IMR-90 (cell line): ENCODE results near the gene NCKAP5. TPM values are rescaled to one million over a fixed set of nuclear protein-coding genes. Genes with fewer than 3 reads are reported as not detected.

Source experiments
- ATAC-seq: fragments of 200-7000 bp; cut with Tn5 transposase; 2 replicates; pipeline ENCODE4 v1.9.1; 2020; ENCODE audit warnings: low read depth, mild to moderate bottlenecking, moderate library complexity
- BruUV-seq: library from RNA; stranded (reverse); fragments of 400-500 nt; replicated peaks from 2 replicates; lab custom pipeline; 2021; lab: Mats Ljungman, UMichigan
- CTCF ChIA-PET: fragments of 300-600 bp; formaldehyde crosslinking; extraction: SDS; loops from one replicate; lab custom pipeline; 2021; ENCODE audit warnings: antibody characterized with exemption; lab: Yijun Ruan, JAX
- POLR2A ChIA-PET: fragments of 300-600 bp; sonication (Branson Sonifier 250); formaldehyde crosslinking; loops from one replicate; lab custom pipeline; 2022; ENCODE audit warnings: antibody characterized with exemption; ENCODE audit not compliant: unreplicated experiment; lab: Charles Lee
- DNase-seq: peaks from one replicate; pipeline ENCODE4 v3.0.0; 2013
- H2AFZ ChIP-seq: replicated peaks from 2 replicates; pipeline ENCODE3; 2013; ENCODE audit warnings: low read length, mild to moderate bottlenecking; ENCODE audit not compliant: poor library complexity
- H2AK5ac ChIP-seq: 2 replicates; pipeline ENCODE4 v1.6.1; 2013; ENCODE audit warnings: low read depth, low read length, inconsistent platforms
- H2AK9ac ChIP-seq: replicated peaks from 2 replicates; pipeline ENCODE3; 2013; ENCODE audit warnings: mild to moderate bottlenecking, low read depth, low read length, moderate library complexity; ENCODE audit not compliant: poor library complexity
- H2BK120ac ChIP-seq: 2 replicates; pipeline ENCODE4 v1.6.1; 2013; ENCODE audit warnings: low read depth, low read length, inconsistent platforms
- H2BK15ac ChIP-seq: 3 replicates; pipeline ENCODE4 v1.6.1; 2013; ENCODE audit warnings: low read depth, low read length, inconsistent platforms
- H2BK20ac ChIP-seq: 2 replicates; pipeline ENCODE4 v1.6.1; 2013; ENCODE audit warnings: low read depth, mild to moderate bottlenecking, inconsistent platforms, low read length, moderate library complexity
- H2BK5ac ChIP-seq: 2 replicates; pipeline ENCODE4 v1.6.1; 2013; ENCODE audit warnings: mild to moderate bottlenecking, low read depth, low read length, inconsistent platforms; ENCODE audit not compliant: poor library complexity, severe bottlenecking
- H3K14ac ChIP-seq: replicated peaks from 2 replicates; pipeline ENCODE4 v1.6.1; 2013; ENCODE audit warnings: low read depth, low read length, inconsistent platforms
- H3K18ac ChIP-seq: 2 replicates; pipeline ENCODE4 v1.6.1; 2013; ENCODE audit warnings: low read depth, low read length, control low read depth
- H3K23ac ChIP-seq: 2 replicates; pipeline ENCODE4 v1.6.1; 2013; ENCODE audit warnings: low read depth, low read length, inconsistent platforms
- H3K27ac ChIP-seq: 2 replicates; pipeline ENCODE4 v1.5.1; 2013; ENCODE audit warnings: mild to moderate bottlenecking, control low read depth, low read length; ENCODE audit not compliant: insufficient read depth
- H3K27me3 ChIP-seq: 2 replicates; pipeline ENCODE4 v1.6.1; 2013; ENCODE audit warnings: low read length; ENCODE audit not compliant: control insufficient read depth, insufficient read depth
- H3K36me3 ChIP-seq: 2 replicates; pipeline ENCODE4 v1.6.1; 2013; ENCODE audit warnings: low read length, mixed read lengths; ENCODE audit not compliant: control insufficient read depth, insufficient read depth
- H3K4ac ChIP-seq: 2 replicates; pipeline ENCODE4 v1.6.1; 2013; ENCODE audit warnings: low read depth, low read length, inconsistent platforms
- H3K4me1 ChIP-seq: 2 replicates; pipeline ENCODE4 v1.6.1; 2013; ENCODE audit warnings: low read length, mixed read lengths; ENCODE audit not compliant: control insufficient read depth, insufficient read depth
- H3K4me2 ChIP-seq: 2 replicates; pipeline ENCODE4 v1.6.1; 2013; ENCODE audit warnings: low read depth, mild to moderate bottlenecking, control low read depth, low read length, moderate library complexity
- H3K4me3 ChIP-seq: 2 replicates; pipeline ENCODE4 v1.5.1; 2013; ENCODE audit warnings: low read depth, mild to moderate bottlenecking, control low read depth, low read length, moderate library complexity; ENCODE audit not compliant: insufficient read depth
- H3K56ac ChIP-seq: 2 replicates; pipeline ENCODE4 v1.6.1; 2013; ENCODE audit warnings: low read length, inconsistent platforms; ENCODE audit not compliant: insufficient read depth; ENCODE audit errors: extremely low read depth
- H3K79me1 ChIP-seq, 2 experiments: 2 replicates each; pipeline ENCODE4 v1.6.1; 2013; ENCODE audit warnings: low read length in 2 of 2, inconsistent platforms in 1 of 2, low read depth in 1 of 2
- H3K9ac ChIP-seq: 2 replicates; pipeline ENCODE4 v1.6.1; 2013; ENCODE audit warnings: low read depth, low read length, control low read depth
- H3K9me1 ChIP-seq: 2 replicates; pipeline ENCODE4 v1.6.1; 2013; ENCODE audit warnings: low read length, inconsistent platforms; ENCODE audit not compliant: insufficient read depth
- H3K9me3 ChIP-seq: 2 replicates; pipeline ENCODE4 v1.6.1; 2013; ENCODE audit warnings: low read length; ENCODE audit not compliant: control insufficient read depth, insufficient read depth
- H4K20me1 ChIP-seq: 2 replicates; pipeline ENCODE4 v1.6.1; 2013; ENCODE audit warnings: low read length, inconsistent platforms; ENCODE audit not compliant: insufficient read depth
- H4K5ac ChIP-seq: 2 replicates; pipeline ENCODE4 v1.6.1; 2013; ENCODE audit warnings: mild to moderate bottlenecking, low read depth, low read length, control low read depth
- H4K8ac ChIP-seq, 2 experiments: 2 replicates each; pipeline ENCODE4 v1.6.1; 2013; ENCODE audit warnings: low read depth in 2 of 2, low read length in 2 of 2, control low read depth in 1 of 2, inconsistent platforms in 1 of 2
- H4K91ac ChIP-seq: 2 replicates; pipeline ENCODE4 v1.6.1; 2013; ENCODE audit warnings: low read depth, low read length, inconsistent platforms; ENCODE audit not compliant: insufficient read depth
- BHLHE40 ChIP-seq: fragments of 150-350 bp; IDR thresholded peaks from 2 replicates; pipeline ENCODE4 v1.6.1; 2016; ENCODE audit warnings: mild to moderate bottlenecking, low read depth, low read length
- CEBPB ChIP-seq: IDR thresholded peaks from 2 replicates; pipeline ENCODE4 v1.6.1; 2012; ENCODE audit warnings: low read depth, low read length, improper control_type of control experiment
- CHD1 ChIP-seq: IDR thresholded peaks from 2 replicates; pipeline ENCODE4 v1.6.1; 2012; ENCODE audit warnings: low read depth, low read length, improper control_type of control experiment
- CTCF ChIP-seq: conservative IDR thresholded peaks from 2 replicates; pipeline ENCODE4 v1.5.1; 2012; ENCODE audit warnings: mild to moderate bottlenecking, low read depth, low read length, improper control_type of control experiment
- ELK1 ChIP-seq: fragments of 150-350 bp; IDR thresholded peaks from 2 replicates; pipeline ENCODE4 v1.6.1; 2016; ENCODE audit warnings: low read depth, mild to moderate bottlenecking, low read length, moderate library complexity, borderline replicate concordance
- FOS ChIP-seq: fragments of 150-350 bp; IDR thresholded peaks from 2 replicates; pipeline ENCODE4 v1.6.1; 2016; ENCODE audit warnings: low read depth, low read length
- MAFK ChIP-seq: IDR thresholded peaks from 2 replicates; pipeline ENCODE4 v1.6.1; 2012; ENCODE audit warnings: low read depth, low read length, improper control_type of control experiment
- MAZ ChIP-seq: IDR thresholded peaks from 2 replicates; pipeline ENCODE4 v1.6.1; 2012; ENCODE audit warnings: low read depth, mild to moderate bottlenecking, low read length, improper control_type of control experiment, moderate library complexity, borderline replicate concordance
- MXI1 ChIP-seq: IDR thresholded peaks from 2 replicates; pipeline ENCODE4 v1.6.1; 2012; ENCODE audit warnings: low read depth, mild to moderate bottlenecking, low read length, moderate library complexity, borderline replicate concordance
- NFE2L2 ChIP-seq: fragments of 150-350 bp; IDR thresholded peaks from 2 replicates; pipeline ENCODE4 v1.6.1; 2016; ENCODE audit warnings: low read depth, mild to moderate bottlenecking, low read length
- POLR2A ChIP-seq: IDR thresholded peaks from 2 replicates; pipeline ENCODE4 v1.6.1; 2012; ENCODE audit warnings: mild to moderate bottlenecking, low read depth, low read length
- RAD21 ChIP-seq: IDR thresholded peaks from 2 replicates; pipeline ENCODE4 v1.6.1; 2012; ENCODE audit warnings: low read length, improper control_type of control experiment
- RCOR1 ChIP-seq: IDR thresholded peaks from 2 replicates; pipeline ENCODE4 v1.6.1; 2012; ENCODE audit warnings: mild to moderate bottlenecking, low read length, improper control_type of control experiment; ENCODE audit not compliant: insufficient replicate concordance
- RFX5 ChIP-seq: IDR thresholded peaks from 2 replicates; pipeline ENCODE4 v1.8.0; 2012; ENCODE audit warnings: low read depth, mild to moderate bottlenecking, low read length, moderate library complexity
- SMC3 ChIP-seq: fragments of 150-350 bp; IDR thresholded peaks from 2 replicates; pipeline ENCODE4 v1.6.1; 2016; ENCODE audit warnings: low read depth, mild to moderate bottlenecking, antibody characterized with exemption, low read length, moderate library complexity
- WGBS, 2 experiments: methylation state at CpG; one replicate each; pipeline versions ENCODE4 v1.1.5 to v1.1.7; 2013; ENCODE audit warnings: missing lambda C conversion rate in 2 of 2; ENCODE audit not compliant: insufficient read length in 1 of 2; ENCODE audit errors: extremely low coverage in 2 of 2; 5-methylcytosine and 5-hydroxymethylcytosine counted together
- dilution Hi-C: fragments of 300-500 bp; cut with HindIII; formaldehyde crosslinking; loops from one replicate; pipeline ENCODE4 v1.14.3; 2018; ENCODE audit warnings: low sequenced_read_pairs; ENCODE audit not compliant: unreplicated experiment
- in situ Hi-C: fragments of 300-500 bp; cut with MboI; formaldehyde crosslinking; loops from 3 replicates; pipeline ENCODE4 v1.14.3; 2019; ENCODE audit warnings: low sequenced_read_pairs, inconsistent platforms, mixed read lengths
- intact Hi-C: fragments of 100-400 bp; cut with micrococcal nuclease; formaldehyde crosslinking; loops from 2 replicates; pipeline ENCODE4 v1.10.0; 2022
- polyA plus RNA-seq, 3 experiments: library from polyadenylated mRNA; depleted of rRNA; stranded (reverse); fragments of >200 nt; gene quantifications; 2 replicates each; pipeline ENCODE4 v1.2.3, GENCODE V29; 2012; ENCODE audit warnings: low replicate concordance in 1 of 3
- total RNA-seq: library from RNA; depleted of rRNA; stranded (reverse); fragments of >200 nt; gene quantifications from 2 replicates; pipeline ENCODE4 v1.2.3, GENCODE V29; 2012
- TF ChIP-seq, protein P1 (sequence below): fragments of 150-350 bp; IDR thresholded peaks from 2 replicates; pipeline ENCODE4 v1.6.1; 2017; ENCODE audit warnings: mild to moderate bottlenecking, antibody characterized with exemption, low read length, low read depth

Gene NCKAP5
- total and polyA plus RNA-seq, 2 of the 4 experiments (the other 2 are of a cell fraction): 2.7 to 3.9 TPM

- H3K4me3 ChIP-seq: no peak overlapping the region
- no CpG with 5 or more reads among the region's 1 CpG for WGBS, 2 experiments
- no peak overlapping the region for H3K9ac ChIP-seq
- H3K4me1 ChIP-seq: peaks cover 11% of the 10 kb centered on the region
- ChIA-PET POLR2A (no interaction called here), CTCF (no interaction called here)
- no peak overlapping the region for H3K18ac ChIP-seq
- H2BK5ac ChIP-seq: no peak overlapping the region
- H2AK9ac ChIP-seq: no peak overlapping the region
- peaks cover 6 to 30% of the 10 kb centered on the region in 2 experiments for H3K79me1 ChIP-seq
- no peak overlapping the region for H2BK120ac ChIP-seq
- H3K23ac ChIP-seq: no peak overlapping the region
- intact Hi-C loops (no loop called here), in situ Hi-C loops (no loop called here), dilution Hi-C loops (no loop called here)
- H2AK5ac ChIP-seq: no peak overlapping the region
- H2AFZ ChIP-seq: no peak overlapping the region
- H3K36me3 ChIP-seq: peaks cover 2% of the 10 kb centered on the region; the same call in 1 of the 2 replicates
- no peak overlapping the region for H3K4ac ChIP-seq
- H4K5ac ChIP-seq: no peak overlapping the region
- H4K91ac ChIP-seq: no peak overlapping the region
- H2BK20ac ChIP-seq: no peak overlapping the region
- no peak overlapping the region for H3K4me2 ChIP-seq
- ATAC-seq: peak; percentile 65
- H3K14ac ChIP-seq: no peak overlapping the region
- DNase-seq: peak; percentile 52
- TF ChIP-seq RAD21 (no peak), CHD1 (no peak), BHLHE40 (no peak), RCOR1 (no peak), CTCF (no peak), MAZ (no peak), MAFK (no peak), ELK1 (no peak), POLR2A (no peak), RFX5 (no peak), CEBPB (no peak), NFE2L2 (no peak), MXI1 (peak; percentile 83), FOS (peak; percentile 46), SMC3 (no peak)
- TF ChIP-seq, protein P1, sequence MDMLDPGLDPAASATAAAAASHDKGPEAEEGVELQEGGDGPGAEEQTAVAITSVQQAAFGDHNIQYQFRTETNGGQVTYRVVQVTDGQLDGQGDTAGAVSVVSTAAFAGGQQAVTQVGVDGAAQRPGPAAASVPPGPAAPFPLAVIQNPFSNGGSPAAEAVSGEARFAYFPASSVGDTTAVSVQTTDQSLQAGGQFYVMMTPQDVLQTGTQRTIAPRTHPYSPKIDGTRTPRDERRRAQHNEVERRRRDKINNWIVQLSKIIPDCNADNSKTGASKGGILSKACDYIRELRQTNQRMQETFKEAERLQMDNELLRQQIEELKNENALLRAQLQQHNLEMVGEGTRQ: no peak
- H2BK15ac ChIP-seq: no peak overlapping the region
- peaks cover 8% of the 10 kb centered on the region for H3K9me1 ChIP-seq
- H3K27me3 ChIP-seq: no peaks in the 10 kb centered on the region
- no peak overlapping the region for H3K56ac ChIP-seq
- H3K27ac ChIP-seq: no peak overlapping the region
- BruUV-seq: no TSS peak
- no peaks in the 10 kb centered on the region for H3K9me3 ChIP-seq
- no peak overlapping the region for H4K8ac ChIP-seq
- peaks cover 13% of the 10 kb centered on the region; the same call in 1 of the 2 replicates for H4K20me1 ChIP-seq
Observed at GRCh38 chr2:132936261-132936660, 632.0 kb downstream of the NCKAP5 start.
